GM19397 (cell line): Measurements from ENCODE around the gene ZNF512B.
"Not testable (repeated sequence)": the region's sequence is repeated elsewhere in the genome, so short reads cannot be mapped to it uniquely, and the experiment has no call there.

Experiments
- ATAC-seq: cut with Tn5 transposase; IDR thresholded peaks from one replicate; pipeline ENCODE4 v1.9.1; 2021; ENCODE audit warnings: mild to moderate bottlenecking, moderate library complexity; ENCODE audit not compliant: unreplicated experiment

ZNF512B gene

GRCh38 chr20:63935447-63935846, 34.3 kb downstream of the ZNF512B start:
- no peak for ATAC-seq

- no peak for ATAC-seq
Observed at GRCh38 chr20:63934271-63935068, 35.3 kb downstream of the ZNF512B start.

- no peak for ATAC-seq
Observed at GRCh38 chr20:63933646-63934045, 36.1 kb downstream of the ZNF512B start.

GRCh38 chr20:63932606-63933160, 37.0 kb downstream of the ZNF512B start:
- ATAC-seq, result no peak

- ATAC-seq, result no peak
Observed at GRCh38 chr20:63931735-63932134, 38.0 kb downstream of the ZNF512B start.

- no peak for ATAC-seq
Observed at GRCh38 chr20:63930971-63931553, 38.7 kb downstream of the ZNF512B start.

- not testable (repeated sequence) for ATAC-seq
Observed at GRCh38 chr20:63929473-63929883, 40.3 kb downstream of the ZNF512B start.

GRCh38 chr20:63929071-63929470, 40.7 kb downstream of the ZNF512B start:
- no peak for ATAC-seq

GRCh38 chr20:63926298-63926697, 43.4 kb downstream of the ZNF512B start:
- no peak for ATAC-seq

- no peak for ATAC-seq
Observed at GRCh38 chr20:63924241-63924640, 45.5 kb downstream of the ZNF512B start.

GRCh38 chr20:63923651-63924050, 46.1 kb downstream of the ZNF512B start:
- no peak for ATAC-seq

GRCh38 chr20:63920226-63920625, 49.5 kb downstream of the ZNF512B start:
- no peak for ATAC-seq

- no peak for ATAC-seq
Observed at GRCh38 chr20:63919130-63919529, 50.6 kb downstream of the ZNF512B start.

- no peak for ATAC-seq
Observed at GRCh38 chr20:63917811-63918210, 51.9 kb downstream of the ZNF512B start.

- not testable (repeated sequence) for ATAC-seq
Observed at GRCh38 chr20:63916371-63916939, 53.3 kb downstream of the ZNF512B start.

- ATAC-seq, result no peak
Observed at GRCh38 chr20:63915471-63915870, 54.3 kb downstream of the ZNF512B start.

- no peak for ATAC-seq
Observed at GRCh38 chr20:63913768-63914167, 56.0 kb downstream of the ZNF512B start.

GRCh38 chr20:63911176-63911575, 58.6 kb downstream of the ZNF512B start:
- no peak for ATAC-seq

- no peak for ATAC-seq
Observed at GRCh38 chr20:63908008-63908682, 61.6 kb downstream of the ZNF512B start.
